ENCODE results near the gene ACKR3.

ACKR3 gene

GRCh38 chr2:236546561-236547002 is 23.0 kb upstream of the ACKR3 start:
- H3K27ac ChIP-seq, result no peak overlapping the region
- no peak for DNase-seq (ENCODE audit: low spot score)
- ChIA-PET CTCF (no interaction called here), POLR2A (ENCODE audit: low non-redundant PET) (no interaction called here)
- TF ChIP-seq, protein P1, sequence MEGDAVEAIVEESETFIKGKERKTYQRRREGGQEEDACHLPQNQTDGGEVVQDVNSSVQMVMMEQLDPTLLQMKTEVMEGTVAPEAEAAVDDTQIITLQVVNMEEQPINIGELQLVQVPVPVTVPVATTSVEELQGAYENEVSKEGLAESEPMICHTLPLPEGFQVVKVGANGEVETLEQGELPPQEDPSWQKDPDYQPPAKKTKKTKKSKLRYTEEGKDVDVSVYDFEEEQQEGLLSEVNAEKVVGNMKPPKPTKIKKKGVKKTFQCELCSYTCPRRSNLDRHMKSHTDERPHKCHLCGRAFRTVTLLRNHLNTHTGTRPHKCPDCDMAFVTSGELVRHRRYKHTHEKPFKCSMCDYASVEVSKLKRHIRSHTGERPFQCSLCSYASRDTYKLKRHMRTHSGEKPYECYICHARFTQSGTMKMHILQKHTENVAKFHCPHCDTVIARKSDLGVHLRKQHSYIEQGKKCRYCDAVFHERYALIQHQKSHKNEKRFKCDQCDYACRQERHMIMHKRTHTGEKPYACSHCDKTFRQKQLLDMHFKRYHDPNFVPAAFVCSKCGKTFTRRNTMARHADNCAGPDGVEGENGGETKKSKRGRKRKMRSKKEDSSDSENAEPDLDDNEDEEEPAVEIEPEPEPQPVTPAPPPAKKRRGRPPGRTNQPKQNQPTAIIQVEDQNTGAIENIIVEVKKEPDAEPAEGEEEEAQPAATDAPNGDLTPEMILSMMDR (conservative IDR thresholded peaks at IDR 0.05; ENCODE audit: low read depth), result no peak

GRCh38 chr2:236547725-236548124 is 21.9 kb upstream of the ACKR3 start:
- ChIA-PET POLR2A (ENCODE audit: low non-redundant PET) (no interaction called here), CTCF (no interaction called here)
- no peak for DNase-seq (ENCODE audit: low spot score)
- TF ChIP-seq, protein P1 (conservative IDR thresholded peaks at IDR 0.05; ENCODE audit: low read depth), result no peak
- H3K27ac ChIP-seq, result no peak overlapping the region

- POLR2A ChIA-PET (ENCODE audit: low non-redundant PET), result no interaction called here
Measured at GRCh38 chr2:236548179-236548921, 21.3 kb upstream of the ACKR3 start.

DNA sequence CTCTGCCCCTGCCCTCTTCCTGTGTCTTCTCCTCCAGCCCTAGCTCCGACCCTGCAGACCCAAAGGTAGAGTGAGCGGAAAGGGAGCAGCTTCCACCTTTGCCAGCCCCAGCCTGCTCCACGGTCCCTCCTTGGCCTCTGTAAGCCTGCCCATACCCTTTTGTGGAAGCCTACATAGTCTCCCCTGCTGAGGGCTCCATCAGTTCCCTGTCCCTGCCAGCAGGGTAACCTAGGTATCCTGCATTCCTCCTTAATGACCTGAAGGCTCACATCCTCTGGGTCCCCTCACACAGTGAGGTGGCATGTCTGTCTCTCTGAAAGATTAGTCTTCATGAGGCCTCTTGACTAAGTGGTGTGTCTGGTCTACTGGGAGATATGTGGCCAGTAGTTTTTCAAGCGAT is 20.5 kb upstream of the ACKR3 start:
- CTCF ChIA-PET, result no interaction called here
- no peak overlapping the region for H3K27ac ChIP-seq
- TF ChIP-seq, protein P1 (conservative IDR thresholded peaks at IDR 0.05; ENCODE audit: low read depth), result no peak
- POLR2A ChIA-PET (ENCODE audit: low non-redundant PET), result no interaction called here
- no peak for DNase-seq (ENCODE audit: low spot score)

More at GRCh38 chr2:236548179-236548921, 21.3 kb upstream of the ACKR3 start:
- CTCF ChIA-PET, result no interaction called here
- H3K27ac ChIP-seq, result no peak overlapping the region
- TF ChIP-seq, protein P1 (conservative IDR thresholded peaks at IDR 0.05; ENCODE audit: low read depth), result no peak
- DNase-seq (ENCODE audit: low spot score), result no peak

GRCh38 chr2:236550290-236550689 is 19.3 kb upstream of the ACKR3 start:
- POLR2A ChIA-PET (ENCODE audit: low non-redundant PET), result no interaction called here
- CTCF ChIA-PET, result no interaction called here
- TF ChIP-seq, protein P1 (conservative IDR thresholded peaks at IDR 0.05; ENCODE audit: low read depth), result no peak
- no peak for DNase-seq (ENCODE audit: low spot score)
- H3K27ac ChIP-seq, result no peak overlapping the region

DNA sequence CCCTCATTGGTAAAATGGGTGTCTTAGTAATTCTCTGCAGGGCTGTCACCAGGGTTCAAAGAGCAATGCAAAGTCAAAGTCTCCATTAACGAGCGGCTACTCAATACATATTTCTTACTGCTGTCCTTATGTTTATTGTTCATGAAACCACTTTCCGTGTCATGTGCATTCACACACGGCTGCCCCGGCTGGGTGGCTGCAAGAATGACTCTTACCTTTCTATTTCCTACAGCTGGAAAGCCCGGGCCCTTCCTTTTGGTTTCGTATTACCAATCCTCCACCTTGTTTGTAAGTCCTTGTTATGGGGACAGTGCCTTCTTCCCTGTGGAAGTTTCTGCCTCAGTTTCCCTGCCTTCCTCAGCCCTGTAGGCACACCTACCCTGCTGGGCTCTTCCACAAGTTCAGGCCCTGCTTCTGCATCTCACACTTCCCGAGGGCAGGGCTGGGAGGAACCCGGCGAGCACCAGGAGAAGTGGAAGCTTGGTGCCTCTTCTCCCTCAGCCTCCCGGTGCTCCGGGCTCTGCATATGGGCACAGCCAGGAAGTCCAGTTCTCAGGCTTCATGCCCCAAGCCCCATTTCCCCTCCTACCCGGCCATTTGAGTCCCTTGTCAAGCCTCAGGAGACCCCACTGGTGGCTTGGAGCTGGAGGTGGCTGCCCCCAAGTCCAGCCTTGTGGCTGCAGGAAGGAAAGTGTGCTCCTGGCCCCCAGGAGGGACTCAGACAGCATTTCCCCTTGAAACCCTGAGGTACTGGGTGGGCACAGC is 18.7 kb upstream of the ACKR3 start:
- H3K27ac ChIP-seq, result no peak overlapping the region
- DNase-seq (ENCODE audit: low spot score), result no peak
- CTCF ChIA-PET, result no interaction called here
- POLR2A ChIA-PET (ENCODE audit: low non-redundant PET), result no interaction called here
- TF ChIP-seq, protein P1 (conservative IDR thresholded peaks at IDR 0.05; ENCODE audit: low read depth), result no peak
